SU-DHL-6 (cell line): ENCODE measurements around the gene ARFGAP1.
A peak's percentile ranks its signal among the peaks of the same experiment; 100 is the strongest.

Experiments used
- H2AFZ ChIP-seq: fragments of 200-600 bp; sonication (generic); 2 replicates; pipeline ENCODE4 v1.6.1; 2014; ENCODE audit warnings: low read depth, mild to moderate bottlenecking, moderate library complexity, mixed read lengths, antibody characterized with exemption, low read length; ENCODE audit not compliant: severe bottlenecking
- H3F3A ChIP-seq: fragments of 200-600 bp; shearing (Covaris generic); 2 replicates; pipeline ENCODE4 v1.6.0; 2016; ENCODE audit warnings: antibody characterized with exemption, mild to moderate bottlenecking; ENCODE audit not compliant: insufficient read depth
- H3K27ac ChIP-seq: fragments of 200-600 bp; sonication (generic); 2 replicates; pipeline ENCODE4 v1.5.1; 2016; ENCODE audit warnings: low read depth, mild to moderate bottlenecking, low read length, moderate library complexity, mixed read lengths
- H3K27me3 ChIP-seq: fragments of 200-600 bp; sonication (generic), shearing (Covaris generic); 2 replicates; pipeline ENCODE4 v1.6.0; 2014; ENCODE audit warnings: mild to moderate bottlenecking, low read length
- H3K36me3 ChIP-seq: fragments of 200-600 bp; sonication (generic); 2 replicates; pipeline ENCODE4 v1.6.1; 2014; ENCODE audit warnings: mild to moderate bottlenecking, low read length, mixed read lengths
- H3K4me2 ChIP-seq: fragments of 300-600, 200-600 bp; shearing (Covaris generic), sonication (generic); 2 replicates; pipeline ENCODE4 v1.6.0; 2014; ENCODE audit warnings: low read length, low read depth, mild to moderate bottlenecking; ENCODE audit not compliant: poor library complexity, severe bottlenecking
- H3K4me3 ChIP-seq: fragments of 200-600 bp; sonication (generic); 2 replicates; pipeline ENCODE4 v1.5.1; 2014; ENCODE audit warnings: antibody characterized with exemption, low read length, mild to moderate bottlenecking, mixed read lengths; ENCODE audit not compliant: insufficient read depth, poor library complexity, severe bottlenecking
- H3K79me2 ChIP-seq: fragments of 200-600 bp; sonication (generic); 2 replicates; pipeline ENCODE4 v1.6.1; 2014; ENCODE audit warnings: mild to moderate bottlenecking, low read length, moderate library complexity; ENCODE audit not compliant: insufficient read depth
- H3K9ac ChIP-seq: fragments of 200-600 bp; sonication (generic); 2 replicates; pipeline ENCODE4 v1.7.0; 2014; ENCODE audit warnings: mild to moderate bottlenecking, low read length
- H3K9me2 ChIP-seq: fragments of 200-600 bp; sonication (generic); replicated peaks from 2 replicates; pipeline ENCODE4 v1.6.1; 2014; ENCODE audit warnings: low read length; ENCODE audit not compliant: insufficient read depth
- H3K9me3 ChIP-seq: fragments of 200-600 bp; sonication (generic); 2 replicates; pipeline ENCODE4 v1.6.1; 2014; ENCODE audit warnings: low read length, mixed read lengths; ENCODE audit not compliant: insufficient read depth
- H4K20me1 ChIP-seq: fragments of 200-600 bp; sonication (generic); 2 replicates; pipeline ENCODE4 v1.6.1; 2014; ENCODE audit warnings: low read depth, mild to moderate bottlenecking, antibody characterized with exemption, low read length, moderate library complexity, mixed read lengths
- CTCF ChIP-seq: fragments of 200-600 bp; sonication (generic); IDR thresholded peaks from one replicate; pipeline ENCODE4 v1.5.1; 2017; ENCODE audit warnings: antibody characterized with exemption, mild to moderate bottlenecking, low read length, moderate library complexity; ENCODE audit not compliant: insufficient read depth, poor library complexity, severe bottlenecking
- EZH2phosphoT487 ChIP-seq: fragments of 200-600 bp; sonication (generic), shearing (Covaris generic); conservative IDR thresholded peaks from 2 replicates; pipeline ENCODE4 v1.6.1; 2018; ENCODE audit warnings: mild to moderate bottlenecking, antibody characterized with exemption, low read length, moderate library complexity, mixed read lengths

The ARFGAP1 gene

DNA sequence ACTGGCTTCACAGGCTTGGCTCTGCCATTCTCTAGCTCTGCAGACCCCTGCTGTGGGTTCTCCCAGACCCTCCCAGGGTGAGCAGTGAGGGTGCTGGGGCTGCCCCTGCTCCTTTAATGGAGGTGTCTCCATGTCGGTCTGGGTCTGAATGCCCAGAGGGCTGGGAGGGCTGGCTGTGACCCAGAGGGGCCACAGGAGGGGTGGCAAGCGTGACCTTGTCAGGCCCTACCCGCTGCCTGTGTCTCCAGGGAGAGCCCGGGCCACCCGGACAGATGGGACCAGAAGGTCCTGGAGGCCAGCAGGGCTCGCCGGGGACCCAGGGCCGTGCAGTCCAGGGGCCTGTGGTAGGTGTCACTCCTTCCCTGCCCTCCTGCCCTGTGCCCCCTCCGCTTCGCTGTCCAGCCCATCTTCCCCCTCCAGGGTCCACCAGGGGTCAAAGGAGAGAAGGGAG lies 52.4 kb downstream of the ARFGAP1 start:
- Histone ChIP-seq H3K79me2 (no peaks in the 10 kb centered on the region), H2AFZ (no peak overlapping the region), H3K4me2 (no peak overlapping the region), H3K4me3 (no peak overlapping the region), H3F3A (peaks cover 7% of the 10 kb centered on the region), H4K20me1 (no peaks in the 10 kb centered on the region), H3K9ac (no peak overlapping the region), H3K9me3 (no peaks in the 10 kb centered on the region), H3K9me2 (no peaks in the 10 kb centered on the region), H3K36me3 (no peaks in the 10 kb centered on the region), H3K27me3 (no peaks in the 10 kb centered on the region), H3K27ac (no peak overlapping the region)
- TF ChIP-seq CTCF (no peak), EZH2phosphoT487 (no peak)

DNA sequence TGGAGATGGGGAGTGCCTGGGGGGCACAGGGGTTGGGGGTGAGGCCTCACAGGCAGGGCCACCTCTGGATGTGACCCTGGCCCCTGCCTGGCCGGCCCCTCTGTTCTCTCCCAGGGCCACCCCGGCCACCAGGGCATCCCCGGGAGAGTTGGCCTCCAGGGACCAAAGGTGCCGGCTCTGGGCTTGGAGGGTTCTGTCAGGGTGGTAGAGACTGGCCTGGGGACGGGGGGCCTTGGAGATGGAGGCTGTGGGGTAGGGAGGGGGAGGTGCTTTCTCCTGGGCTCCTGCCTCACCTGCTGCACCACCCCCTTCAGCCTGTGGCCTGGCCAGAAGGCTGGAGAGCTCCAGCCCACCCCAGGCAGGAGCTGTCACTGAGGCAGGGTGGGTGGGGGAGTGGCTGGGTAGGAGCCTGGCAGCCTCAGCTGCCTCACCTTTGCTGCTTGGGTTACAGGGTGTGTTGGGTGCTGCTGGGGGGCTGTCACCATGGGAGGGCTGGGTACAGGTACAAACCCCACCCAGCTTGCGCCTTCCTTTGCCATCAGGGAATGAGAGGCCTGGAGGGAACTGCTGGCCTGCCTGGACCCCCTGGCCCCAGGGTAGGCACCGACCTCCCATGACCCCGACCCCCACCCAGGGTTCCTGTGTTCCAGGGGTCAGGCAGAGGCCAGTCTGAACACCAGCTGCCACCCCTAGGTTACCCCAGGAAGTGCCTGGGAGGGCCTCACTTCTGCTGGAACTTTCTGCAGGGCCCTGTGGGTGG lies 53.1 kb downstream of the ARFGAP1 start:
- H3K9me2 ChIP-seq: no peaks in the 10 kb centered on the region
- H3K79me2 ChIP-seq: no peaks in the 10 kb centered on the region
- no peaks in the 10 kb centered on the region for H3K9me3 ChIP-seq
- TF ChIP-seq EZH2phosphoT487 (no peak), CTCF (no peak)
- no peak overlapping the region for H3K9ac ChIP-seq
- no peak overlapping the region for H3K4me3 ChIP-seq
- H3K27ac ChIP-seq: no peak overlapping the region
- H4K20me1 ChIP-seq: no peaks in the 10 kb centered on the region
- H3K36me3 ChIP-seq: no peaks in the 10 kb centered on the region
- H2AFZ ChIP-seq: no peak overlapping the region
- H3K27me3 ChIP-seq: no peaks in the 10 kb centered on the region
- no peak overlapping the region for H3K4me2 ChIP-seq
- H3F3A ChIP-seq: peaks cover 7% of the 10 kb centered on the region

GRCh38 chr20:63326314-63327230 lies 54.0 kb downstream of the ARFGAP1 start:
- H3K4me3 ChIP-seq: no peak overlapping the region
- H3K27me3 ChIP-seq: no peaks in the 10 kb centered on the region
- no peak overlapping the region for H3K4me2 ChIP-seq
- TF ChIP-seq CTCF: no peak
- TF ChIP-seq EZH2phosphoT487: no peak
- no peaks in the 10 kb centered on the region for H4K20me1 ChIP-seq
- H3K36me3 ChIP-seq: no peaks in the 10 kb centered on the region
- H3K9me3 ChIP-seq: no peaks in the 10 kb centered on the region
- H3K79me2 ChIP-seq: no peaks in the 10 kb centered on the region
- H2AFZ ChIP-seq: peak overlapping the region; percentile 66
- no peaks in the 10 kb centered on the region for H3K9me2 ChIP-seq
- H3K9ac ChIP-seq: no peak overlapping the region
- H3F3A ChIP-seq: peaks cover 7% of the 10 kb centered on the region
- peak overlapping the region; percentile 67 for H3K27ac ChIP-seq
